G401.6 (cell line): ENCODE results near the gene MRAP2.
"Not testable (repeated sequence)": the region's sequence is repeated elsewhere in the genome, so short reads cannot be mapped to it uniquely, and the experiment has no call there.

Experiments
- FAIRE-seq: peaks from 2 replicates; lab custom pipeline; 2012; peaks lifted over from hg19 to GRCh38; lab: Jason Lieb, UNC

Gene MRAP2

GRCh38 chr6:84077645-84078044, 44.1 kb downstream of the MRAP2 start:
- no peak for FAIRE-seq

GRCh38 chr6:84078335-84078734, 44.8 kb downstream of the MRAP2 start:
- no peak for FAIRE-seq

DNA sequence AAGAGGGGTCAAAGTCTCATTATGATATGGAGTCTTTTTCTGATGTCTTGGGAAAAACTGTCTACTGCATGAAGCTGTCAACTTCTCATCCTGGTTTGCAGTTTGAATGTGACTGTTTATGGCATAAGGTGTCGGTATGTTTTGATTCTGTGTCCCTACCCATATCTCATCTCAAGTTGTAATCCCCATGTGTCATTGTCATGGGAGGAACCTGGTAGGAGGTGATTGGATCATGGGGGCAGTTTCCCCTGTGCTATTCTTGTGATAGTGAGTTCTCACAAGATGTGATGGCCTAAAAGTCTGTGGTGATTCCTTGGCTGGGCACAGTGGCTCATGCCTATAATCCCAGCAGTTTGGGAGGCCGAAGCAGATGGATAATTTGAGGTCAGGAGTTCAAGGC, 47.6 kb downstream of the MRAP2 start:
- no peak for FAIRE-seq

DNA sequence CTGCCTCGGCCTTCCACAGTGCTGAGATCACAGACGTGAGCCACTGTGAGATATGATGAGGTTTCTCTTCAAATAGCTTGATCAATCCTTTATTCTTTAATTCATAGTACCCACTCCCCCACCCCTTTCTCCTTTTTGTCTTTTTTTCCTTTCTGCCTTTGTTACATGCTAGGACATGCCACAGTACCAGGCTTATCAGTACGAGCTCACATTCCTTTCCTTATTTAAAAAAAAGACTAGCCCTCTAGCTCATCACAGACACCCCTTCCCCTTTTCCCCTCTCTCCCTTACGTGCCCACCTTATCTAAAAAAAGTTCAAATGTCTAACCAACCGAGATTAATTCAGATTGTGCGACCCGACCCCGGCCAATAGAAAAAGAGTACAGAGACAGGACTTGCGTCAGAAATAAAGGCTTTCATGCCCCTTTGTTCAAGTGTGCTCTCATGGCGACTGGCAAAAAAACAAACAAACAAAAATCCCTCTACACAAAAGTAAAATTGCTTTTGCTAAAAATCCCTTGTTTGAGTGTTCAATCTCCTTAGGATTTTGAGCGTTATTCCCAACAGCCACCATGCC, 49.2 kb downstream of the MRAP2 start:
- FAIRE-seq = no peak

- FAIRE-seq = not testable (repeated sequence)
Measured at GRCh38 chr6:84084705-84085104, 51.1 kb downstream of the MRAP2 start.

- FAIRE-seq = no peak
Measured at GRCh38 chr6:84086056-84086455, 52.5 kb downstream of the MRAP2 start.

DNA sequence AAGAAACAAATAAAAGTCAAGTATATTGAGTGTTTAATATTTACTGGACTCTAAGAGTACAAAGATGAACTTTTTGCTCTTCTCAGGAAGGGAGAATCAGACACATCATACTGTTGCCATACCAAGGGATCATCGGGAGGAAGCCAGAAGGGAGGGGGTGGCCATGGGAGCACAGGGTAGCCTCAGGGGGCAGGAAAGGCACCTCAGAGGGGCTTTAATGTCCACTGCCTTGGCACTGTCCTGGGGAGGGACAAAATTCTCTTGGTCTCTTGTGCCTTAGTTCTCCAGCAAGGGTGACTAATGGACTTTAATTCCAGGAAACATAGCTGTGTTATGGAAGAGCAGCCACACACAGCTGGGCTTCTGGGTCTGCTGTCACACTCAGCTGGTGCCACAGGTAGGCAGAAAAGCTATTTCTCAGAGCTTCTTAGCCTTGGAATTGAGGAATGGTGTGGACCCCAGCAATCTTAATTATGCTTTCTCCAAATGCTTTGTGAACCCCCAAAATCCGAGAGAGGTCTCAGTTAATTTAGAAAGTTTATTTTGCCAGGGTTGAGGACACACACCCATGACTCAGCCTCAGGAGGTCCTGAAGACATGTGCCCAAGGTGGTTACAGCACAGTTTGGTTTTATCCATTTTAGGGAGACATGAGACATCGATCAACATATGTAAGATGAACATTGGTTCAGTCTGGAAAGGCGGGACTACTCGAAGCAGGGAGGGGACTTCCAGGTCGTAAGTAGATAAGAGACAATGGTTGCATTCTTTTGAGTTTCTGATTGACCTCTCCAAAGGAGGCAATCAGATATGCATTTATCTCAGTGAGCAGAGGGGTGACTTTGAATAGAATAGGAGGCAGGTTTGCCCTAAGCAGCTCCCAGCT, 53.2 kb downstream of the MRAP2 start:
- FAIRE-seq = no peak

GRCh38 chr6:84089081-84089480, 55.5 kb downstream of the MRAP2 start:
- no peak for FAIRE-seq

- no peak for FAIRE-seq
Measured at GRCh38 chr6:84089552-84089951, 56.0 kb downstream of the MRAP2 start.

DNA sequence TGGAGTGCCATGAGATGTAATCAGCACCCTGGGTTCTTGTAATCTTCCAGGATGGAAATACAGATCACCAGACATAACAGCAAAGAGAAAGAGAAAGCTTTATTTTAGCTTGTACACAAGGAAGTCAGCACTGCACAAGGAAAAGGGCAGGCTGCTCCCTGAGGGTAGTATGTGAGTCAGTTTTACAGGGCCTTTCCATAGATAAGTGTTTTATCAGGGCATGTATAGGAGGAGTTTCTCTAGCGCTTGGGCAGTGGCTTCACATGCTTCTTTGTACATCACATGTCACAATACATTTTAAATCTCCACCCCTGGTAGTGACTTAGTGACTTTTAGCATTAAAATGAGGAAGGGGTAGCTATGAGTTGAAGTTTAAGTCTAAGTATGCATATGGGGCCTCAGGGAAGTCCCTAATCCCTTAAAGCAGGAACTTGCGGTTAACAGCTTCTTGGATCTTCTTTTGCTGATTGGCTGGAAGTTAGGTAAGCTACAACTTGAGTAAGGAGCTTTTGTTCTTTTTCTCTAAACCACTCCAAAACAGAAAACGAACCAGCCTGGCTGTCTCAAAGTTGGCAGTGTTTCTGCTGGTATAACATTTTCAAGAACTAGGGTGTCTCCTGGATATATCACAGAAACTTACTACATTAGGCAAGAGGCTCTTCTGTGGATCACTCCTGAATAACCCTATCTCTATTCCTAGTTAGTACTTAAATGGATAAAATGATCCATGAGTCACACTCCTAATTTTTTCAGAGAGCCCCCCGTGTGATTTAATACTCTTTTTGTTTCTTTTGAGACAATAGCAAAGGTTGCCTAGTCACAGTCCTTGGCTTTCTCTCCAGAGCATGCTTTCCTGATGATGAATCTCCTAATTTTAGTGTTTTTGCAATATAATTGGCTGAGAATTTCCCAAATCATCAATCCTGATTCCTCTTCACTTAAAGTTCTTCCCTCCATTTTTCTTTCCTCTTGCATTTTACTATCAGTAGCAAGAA, 60.2 kb downstream of the MRAP2 start:
- FAIRE-seq = no peak

DNA sequence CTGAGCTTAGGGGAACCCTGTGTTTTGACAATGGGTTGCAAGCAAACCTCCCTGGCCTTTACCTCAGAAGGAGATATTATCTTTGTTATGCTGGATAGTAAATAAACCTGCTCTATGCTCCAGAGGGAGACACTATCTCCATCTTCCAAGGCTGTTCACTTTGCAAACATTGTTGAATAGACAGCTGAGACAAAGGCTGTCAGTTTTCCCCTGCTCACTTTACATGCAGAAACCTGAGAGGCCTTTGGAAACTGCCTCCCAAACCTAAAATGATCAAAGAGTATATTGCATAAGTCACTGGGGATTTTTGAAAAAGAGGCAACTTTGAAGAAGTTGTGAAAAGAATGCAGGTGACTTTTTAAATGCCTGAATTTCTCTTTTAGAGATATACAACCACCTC, 61.6 kb downstream of the MRAP2 start:
- FAIRE-seq = no peak

DNA sequence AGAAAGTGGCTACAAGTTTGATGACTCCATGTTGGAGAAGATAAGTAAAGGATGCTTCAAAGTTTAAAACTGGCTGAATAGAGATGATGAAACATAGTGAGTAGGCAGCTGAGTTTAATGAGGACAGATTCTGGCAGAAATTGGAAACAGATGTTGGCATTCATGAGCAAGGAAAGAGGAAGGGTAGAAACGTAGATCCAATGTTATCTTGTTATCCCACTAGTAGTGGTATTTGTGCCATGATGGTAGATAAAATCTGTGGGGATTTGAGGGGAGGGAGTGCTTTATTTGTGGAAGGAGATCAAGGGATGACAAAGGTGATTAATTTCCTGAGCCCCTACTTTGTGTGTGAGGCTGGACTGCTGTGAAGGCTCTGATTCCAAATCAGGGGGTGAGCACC, 69.5 kb downstream of the MRAP2 start:
- no peak for FAIRE-seq

DNA sequence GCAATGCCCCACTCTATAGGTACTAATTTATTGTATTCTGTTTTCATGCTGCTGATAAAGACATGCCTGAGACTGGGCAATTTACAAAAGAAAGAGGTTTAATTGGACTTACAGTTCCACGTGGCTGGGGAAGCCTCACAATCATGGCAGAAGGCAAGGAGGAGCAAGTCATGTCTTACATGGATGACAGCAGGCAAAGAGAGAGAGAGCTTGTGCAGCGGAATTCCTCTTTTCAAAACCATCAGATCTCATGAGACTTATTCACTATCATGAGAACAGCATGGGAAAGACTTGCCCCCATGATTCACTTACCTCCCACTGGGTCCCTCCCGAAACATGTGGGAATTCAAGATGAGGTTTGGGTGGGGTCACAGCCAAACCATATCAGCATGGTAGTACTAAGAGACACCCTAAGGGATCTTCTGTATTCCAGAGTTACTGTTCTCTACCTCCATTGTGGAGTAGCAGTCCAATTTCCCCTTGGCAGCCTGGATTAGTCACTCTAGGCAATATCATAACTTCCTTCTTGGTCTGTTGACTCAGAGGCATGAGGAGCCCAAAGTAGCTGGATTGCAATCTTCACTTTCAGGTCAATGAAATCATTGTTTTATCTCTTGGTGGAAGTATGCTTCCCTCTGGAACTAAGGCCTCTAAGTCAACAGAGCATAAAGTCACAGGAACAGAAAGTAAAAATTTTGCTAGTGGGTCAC, 71.8 kb downstream of the MRAP2 start:
- not testable (repeated sequence) for FAIRE-seq

DNA sequence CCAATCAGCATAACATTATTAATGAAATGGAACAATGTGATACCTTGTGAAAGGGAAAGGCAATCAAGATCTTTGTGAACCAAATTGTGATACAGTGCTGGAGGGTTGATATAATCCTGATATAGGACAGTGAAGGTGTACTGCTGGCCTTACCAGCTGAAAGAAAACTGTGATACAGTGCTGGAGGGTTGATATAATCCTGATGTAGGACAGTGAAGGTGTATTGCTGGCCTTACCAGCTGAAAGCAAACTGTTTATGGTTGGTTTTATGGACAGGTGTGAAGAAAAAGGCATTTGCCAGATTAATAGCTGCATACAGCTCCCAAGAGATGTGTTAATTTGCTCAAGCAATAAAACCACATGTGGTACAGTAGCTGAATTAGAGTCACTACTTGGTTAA, 73.9 kb downstream of the MRAP2 start:
- FAIRE-seq = no peak

DNA sequence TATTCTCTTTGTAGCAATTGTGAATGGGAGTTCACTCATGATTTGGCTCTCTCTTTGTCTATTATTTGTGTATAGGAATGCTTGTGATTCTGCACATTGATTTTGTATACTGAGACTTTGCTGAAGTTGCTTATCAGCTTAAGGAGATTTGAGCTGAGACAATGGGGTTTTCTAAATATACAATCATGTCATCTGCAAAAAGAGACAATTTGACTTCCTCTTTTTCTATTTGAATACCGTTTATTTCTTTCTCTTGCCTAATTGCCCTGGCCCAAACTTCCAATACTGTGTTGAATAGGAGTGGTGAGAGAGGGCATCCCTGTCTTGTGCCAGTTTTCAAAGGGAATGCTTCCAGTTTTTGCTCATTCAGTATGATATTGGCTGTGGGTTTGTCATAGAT, 77.8 kb downstream of the MRAP2 start:
- not testable (repeated sequence) for FAIRE-seq

GRCh38 chr6:84114933-84115594, 81.5 kb downstream of the MRAP2 start:
- not testable (repeated sequence) for FAIRE-seq

- no peak for FAIRE-seq
Measured at GRCh38 chr6:84118191-84118590, 84.6 kb downstream of the MRAP2 start.

DNA sequence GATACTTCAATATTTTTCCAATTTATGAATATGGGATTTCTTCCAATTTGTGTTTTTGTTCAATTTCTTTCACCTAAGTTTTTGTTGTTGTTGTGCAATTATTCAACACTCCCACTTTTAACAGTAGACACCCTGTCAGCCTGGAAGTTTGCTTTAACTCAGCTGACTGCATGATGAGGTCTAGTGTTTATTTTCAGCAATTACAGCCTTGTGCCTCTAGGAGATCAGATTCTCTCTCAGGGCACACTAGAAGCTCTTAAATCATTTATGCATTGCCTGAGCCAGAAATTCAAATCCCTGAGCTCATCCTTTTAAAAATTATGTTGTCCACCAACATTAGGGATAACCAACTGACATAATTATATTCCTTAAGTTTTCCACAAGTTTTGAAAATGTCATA, 85.7 kb downstream of the MRAP2 start:
- no peak for FAIRE-seq

DNA sequence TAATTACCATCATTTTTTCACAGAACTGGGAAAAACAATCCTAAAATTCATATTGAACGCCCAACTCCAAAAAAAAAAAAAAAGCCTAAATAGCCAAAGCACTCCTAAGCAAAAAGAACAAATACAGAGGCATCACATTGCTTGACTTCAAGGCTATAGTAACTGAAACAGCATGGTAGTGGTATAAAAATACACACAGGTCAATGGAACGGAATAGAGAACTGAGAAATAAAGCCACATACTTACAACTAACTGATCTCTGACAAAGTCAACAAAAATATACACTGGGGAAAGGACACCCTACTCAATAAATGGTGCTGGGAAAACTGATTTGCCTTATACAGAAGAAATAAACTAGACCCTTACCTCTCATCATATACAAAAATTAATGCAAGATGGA, 89.6 kb downstream of the MRAP2 start:
- no peak for FAIRE-seq

DNA sequence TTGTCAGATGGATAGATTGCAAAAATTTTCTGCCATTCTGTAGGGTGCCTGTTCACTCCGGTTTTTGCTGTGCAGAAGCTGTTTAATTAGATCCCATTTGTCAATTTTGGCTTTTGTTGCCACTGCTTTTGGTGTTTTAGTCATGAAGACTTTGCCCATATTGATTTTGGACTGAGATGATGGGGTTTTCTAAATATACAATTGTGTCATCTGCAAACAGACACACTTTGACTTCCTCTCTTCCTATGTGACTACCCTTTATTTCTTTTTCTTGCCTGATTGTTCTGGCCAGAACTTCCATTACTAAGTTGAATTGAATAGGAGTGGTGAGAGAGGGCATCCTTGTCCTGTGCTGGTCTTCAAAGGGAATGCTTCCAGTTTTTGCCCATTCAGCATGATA, 96.0 kb downstream of the MRAP2 start:
- FAIRE-seq = not testable (repeated sequence)

GRCh38 chr6:84133385-84133784, 99.8 kb downstream of the MRAP2 start:
- not testable (repeated sequence) for FAIRE-seq
